ENCODE measurements around the gene TUBG1.

TUBG1 gene

GRCh38 chr17:42596386-42596785 lies 13.1 kb upstream of the TUBG1 start:
- H3K9me3 ChIP-seq (replicated peaks in 1 of 2; ENCODE audit: control insufficient read depth in 2 of 2, insufficient read depth in 1 of 2, low read depth in 1 of 2, low read length in 2 of 2), result no peaks in the 10 kb centered on the region
- H3K36me3 ChIP-seq (replicated peaks in 1 of 2; ENCODE audit: control insufficient read depth in 2 of 2, insufficient read depth in 2 of 2, low read length in 2 of 2), result peaks cover 0 to 16% of the 10 kb centered on the region in 2 donors
- no peak overlapping the region for H2AFZ ChIP-seq (ENCODE audit: low read length)
- H4K91ac ChIP-seq (ENCODE audit: low read depth, low read length, poor library complexity), result no peak overlapping the region
- no peak for DNase-seq (ENCODE audit: low spot score)
- H3K14ac ChIP-seq (ENCODE audit: low read length), result no peak overlapping the region
- no peak overlapping the region for H2AK5ac ChIP-seq (ENCODE audit: low read depth, low read length)
- H2BK15ac ChIP-seq (ENCODE audit: low read length), result no peak overlapping the region
- no peak overlapping the region for H2BK12ac ChIP-seq (ENCODE audit: low read length)
- H2BK5ac ChIP-seq (ENCODE audit: low read length), result no peak overlapping the region
- H3K79me1 ChIP-seq (ENCODE audit: low read depth, low read length), result no peaks in the 10 kb centered on the region
- no peaks in the 10 kb centered on the region for H3K27me3 ChIP-seq (ENCODE audit: control insufficient read depth in 3 of 3, insufficient read depth in 3 of 3, low read depth in 1 of 3, low read length in 3 of 3)
- H2BK120ac ChIP-seq (ENCODE audit: low read depth, low read length), result no peak overlapping the region
- no peak overlapping the region for H3K4me3 ChIP-seq (ENCODE audit: low read length in 2 of 2)
- H3K9ac ChIP-seq (ENCODE audit: low read depth, low read length, poor library complexity), result no peak overlapping the region
- no peak overlapping the region for H3K27ac ChIP-seq (replicated peaks; ENCODE audit: low read length)
- H3K4me2 ChIP-seq (ENCODE audit: insufficient read depth, low read length, poor library complexity, severe bottlenecking), result no peak overlapping the region
- no peak overlapping the region for H3K18ac ChIP-seq (ENCODE audit: low read length)
- no CpG with 5 or more reads among the region's 3 CpGs for WGBS, 2 donors (ENCODE audit: extremely low coverage in 2 of 2, insufficient read length in 2 of 2, insufficient replicate concordance in 1 of 2)
- H3K4me1 ChIP-seq (ENCODE audit: control insufficient read depth in 2 of 2, insufficient read depth in 1 of 2, low read depth in 1 of 2, low read length in 2 of 2), result no peaks in the 10 kb centered on the region
- H4K8ac ChIP-seq (ENCODE audit: low read depth, low read length), result no peak overlapping the region
- no peak overlapping the region for H3K4ac ChIP-seq (ENCODE audit: low read length)
- no peak overlapping the region for H3K23ac ChIP-seq (ENCODE audit: low read depth, low read length, poor library complexity)

GRCh38 chr17:42598905-42599304 lies 10.6 kb upstream of the TUBG1 start:
- peaks cover 0 to 15% of the 10 kb centered on the region in 2 donors for H3K36me3 ChIP-seq (replicated peaks in 1 of 2; ENCODE audit: control insufficient read depth in 2 of 2, insufficient read depth in 2 of 2, low read length in 2 of 2)
- H2BK15ac ChIP-seq (ENCODE audit: low read length), result no peak overlapping the region
- no peak overlapping the region for H2BK5ac ChIP-seq (ENCODE audit: low read length)
- WGBS, 2 donors (ENCODE audit: extremely low coverage in 2 of 2, insufficient read length in 2 of 2, insufficient replicate concordance in 1 of 2), result no CpG with 5 or more reads among the region's 2 CpGs
- no peaks in the 10 kb centered on the region for H3K9me3 ChIP-seq (replicated peaks in 1 of 2; ENCODE audit: control insufficient read depth in 2 of 2, insufficient read depth in 1 of 2, low read depth in 1 of 2, low read length in 2 of 2)
- no peak overlapping the region for H2BK120ac ChIP-seq (ENCODE audit: low read depth, low read length)
- no peaks in the 10 kb centered on the region for H3K79me1 ChIP-seq (ENCODE audit: low read depth, low read length)
- no peak overlapping the region for H2AFZ ChIP-seq (ENCODE audit: low read length)
- H3K18ac ChIP-seq (ENCODE audit: low read length), result no peak overlapping the region
- DNase-seq (ENCODE audit: low spot score), result no peak
- H3K4me3 ChIP-seq (ENCODE audit: low read length in 2 of 2), result no peak overlapping the region
- no peak overlapping the region for H4K91ac ChIP-seq (ENCODE audit: low read depth, low read length, poor library complexity)
- H2BK12ac ChIP-seq (ENCODE audit: low read length), result no peak overlapping the region
- no peaks in the 10 kb centered on the region for H3K27me3 ChIP-seq (ENCODE audit: control insufficient read depth in 3 of 3, insufficient read depth in 3 of 3, low read depth in 1 of 3, low read length in 3 of 3)
- no peak overlapping the region for H4K8ac ChIP-seq (ENCODE audit: low read depth, low read length)
- no peak overlapping the region for H3K14ac ChIP-seq (ENCODE audit: low read length)
- no peak overlapping the region for H3K4me2 ChIP-seq (ENCODE audit: insufficient read depth, low read length, poor library complexity, severe bottlenecking)
- no peak overlapping the region for H2AK5ac ChIP-seq (ENCODE audit: low read depth, low read length)
- no peaks in the 10 kb centered on the region for H3K4me1 ChIP-seq (ENCODE audit: control insufficient read depth in 2 of 2, insufficient read depth in 1 of 2, low read depth in 1 of 2, low read length in 2 of 2)
- no peak overlapping the region for H3K27ac ChIP-seq (replicated peaks; ENCODE audit: low read length)
- H3K23ac ChIP-seq (ENCODE audit: low read depth, low read length, poor library complexity), result no peak overlapping the region
- H3K9ac ChIP-seq (ENCODE audit: low read depth, low read length, poor library complexity), result no peak overlapping the region
- no peak overlapping the region for H3K4ac ChIP-seq (ENCODE audit: low read length)

- H3K4me1 ChIP-seq (ENCODE audit: control insufficient read depth in 2 of 2, insufficient read depth in 1 of 2, low read depth in 1 of 2, low read length in 2 of 2), result peaks cover 3 to 6% of the 10 kb centered on the region in 2 donors
- H2AK5ac ChIP-seq (ENCODE audit: low read depth, low read length), result no peak overlapping the region
- no peak overlapping the region for H3K18ac ChIP-seq (ENCODE audit: low read length)
- no CpG with 5 or more reads among the region's 7 CpGs for WGBS, 2 donors (ENCODE audit: extremely low coverage in 2 of 2, insufficient read length in 2 of 2, insufficient replicate concordance in 1 of 2)
- no peaks in the 10 kb centered on the region for H3K27me3 ChIP-seq (ENCODE audit: control insufficient read depth in 3 of 3, insufficient read depth in 3 of 3, low read depth in 1 of 3, low read length in 3 of 3)
- peaks cover 0 to 17% of the 10 kb centered on the region in 2 donors for H3K36me3 ChIP-seq (replicated peaks in 1 of 2; ENCODE audit: control insufficient read depth in 2 of 2, insufficient read depth in 2 of 2, low read length in 2 of 2)
- H3K4me2 ChIP-seq (ENCODE audit: insufficient read depth, low read length, poor library complexity, severe bottlenecking), result no peak overlapping the region
- H3K9me3 ChIP-seq (replicated peaks in 1 of 2; ENCODE audit: control insufficient read depth in 2 of 2, insufficient read depth in 1 of 2, low read depth in 1 of 2, low read length in 2 of 2), result no peaks in the 10 kb centered on the region
- no peak overlapping the region for H3K23ac ChIP-seq (ENCODE audit: low read depth, low read length, poor library complexity)
- no peak overlapping the region for H2BK12ac ChIP-seq (ENCODE audit: low read length)
- H2BK120ac ChIP-seq (ENCODE audit: low read depth, low read length), result no peak overlapping the region
- H3K79me1 ChIP-seq (ENCODE audit: low read depth, low read length), result peaks cover 1% of the 10 kb centered on the region
- no peak overlapping the region for H3K27ac ChIP-seq (replicated peaks; ENCODE audit: low read length)
- H3K14ac ChIP-seq (ENCODE audit: low read length), result no peak overlapping the region
- no peak overlapping the region for H3K4ac ChIP-seq (ENCODE audit: low read length)
- DNase-seq (ENCODE audit: low spot score), result no peak
- H4K91ac ChIP-seq (ENCODE audit: low read depth, low read length, poor library complexity), result no peak overlapping the region
- no peak overlapping the region for H2AFZ ChIP-seq (ENCODE audit: low read length)
- no peak overlapping the region for H3K9ac ChIP-seq (ENCODE audit: low read depth, low read length, poor library complexity)
- H4K8ac ChIP-seq (ENCODE audit: low read depth, low read length), result no peak overlapping the region
- H3K4me3 ChIP-seq (ENCODE audit: low read length in 2 of 2), result no peak overlapping the region
- H2BK15ac ChIP-seq (ENCODE audit: low read length), result no peak overlapping the region
- no peak overlapping the region for H2BK5ac ChIP-seq (ENCODE audit: low read length)
Measured at GRCh38 chr17:42603318-42603717, 6.2 kb upstream of the TUBG1 start.

DNA sequence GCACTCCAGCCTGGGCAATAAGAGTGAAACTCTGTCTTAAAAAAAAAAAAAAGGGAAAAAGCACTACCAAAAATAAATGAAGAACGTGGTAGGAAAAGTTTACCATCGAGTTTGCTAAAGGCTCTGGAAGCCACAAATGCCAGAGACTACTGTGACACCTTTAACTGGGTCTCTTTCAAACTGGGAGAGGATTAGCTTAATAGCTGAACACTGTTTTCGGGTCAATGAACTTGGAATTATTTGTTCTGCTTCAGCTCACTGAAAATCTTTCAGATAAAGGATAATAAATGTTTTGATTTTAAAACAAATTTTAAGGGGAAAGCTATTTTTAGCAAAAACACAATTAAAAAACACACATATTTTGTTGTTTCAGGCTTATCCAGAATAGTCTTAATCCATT lies 1.7 kb upstream of the TUBG1 start:
- Histone ChIP-seq H2BK5ac (ENCODE audit: low read length) (no peak overlapping the region), H3K23ac (ENCODE audit: low read depth, low read length, poor library complexity) (no peak overlapping the region), H3K18ac (ENCODE audit: low read length) (no peak overlapping the region), H2AK5ac (ENCODE audit: low read depth, low read length) (no peak overlapping the region), H3K27me3 (ENCODE audit: control insufficient read depth in 3 of 3, insufficient read depth in 3 of 3, low read depth in 1 of 3, low read length in 3 of 3) (no peaks in the 10 kb centered on the region), H3K36me3 (replicated peaks in 1 of 2; ENCODE audit: control insufficient read depth in 2 of 2, insufficient read depth in 2 of 2, low read length in 2 of 2) (peaks cover 10 to 31% of the 10 kb centered on the region in 2 donors), H3K27ac (replicated peaks; ENCODE audit: low read length) (no peak overlapping the region), H4K8ac (ENCODE audit: low read depth, low read length) (no peak overlapping the region), H3K14ac (ENCODE audit: low read length) (no peak overlapping the region), H3K4me2 (ENCODE audit: insufficient read depth, low read length, poor library complexity, severe bottlenecking) (no peak overlapping the region), H3K9ac (ENCODE audit: low read depth, low read length, poor library complexity) (no peak overlapping the region), H2BK120ac (ENCODE audit: low read depth, low read length) (no peak overlapping the region), H2BK12ac (ENCODE audit: low read length) (no peak overlapping the region), H2BK15ac (ENCODE audit: low read length) (no peak overlapping the region), H3K4me3 (ENCODE audit: low read length in 2 of 2) (peak overlapping the region in 1 of 2 donors; percentile 98), H3K79me1 (ENCODE audit: low read depth, low read length) (peaks cover 10% of the 10 kb centered on the region), H3K9me3 (replicated peaks in 1 of 2; ENCODE audit: control insufficient read depth in 2 of 2, insufficient read depth in 1 of 2, low read depth in 1 of 2, low read length in 2 of 2) (no peaks in the 10 kb centered on the region), H3K4me1 (ENCODE audit: control insufficient read depth in 2 of 2, insufficient read depth in 1 of 2, low read depth in 1 of 2, low read length in 2 of 2) (peaks cover 7 to 11% of the 10 kb centered on the region in 2 donors), H4K91ac (ENCODE audit: low read depth, low read length, poor library complexity) (no peak overlapping the region), H3K4ac (ENCODE audit: low read length) (no peak overlapping the region), H2AFZ (ENCODE audit: low read length) (no peak overlapping the region)
- no CpG with 5 or more reads among the region's 3 CpGs for WGBS, 2 donors (ENCODE audit: extremely low coverage in 2 of 2, insufficient read length in 2 of 2, insufficient replicate concordance in 1 of 2)
- DNase-seq (ENCODE audit: low spot score), result no peak

Measured in neuronal stem cell (in vitro differentiated cells).